ENCODE measurements around the gene MEIKIN. TPM values are rescaled to one million over a fixed set of nuclear protein-coding genes. Genes with fewer than 3 reads are reported as not detected.

Gene MEIKIN
- total and polyA plus RNA-seq, 2 of the 8 experiments (the other 6 are each of a cell fraction or from before 2014, with no cell fraction given): not detected

GRCh38 chr5:131973089-131973712 lies 27.7 kb upstream of the MEIKIN start (continued):
- TF ChIP-seq SAP30 (IDR thresholded peaks at IDR 0.05; ENCODE audit: insufficient read depth, insufficient replicate concordance, low read length) (no peak), CREB1 (IDR thresholded peaks at IDR 0.05) (no peak)
